HCT116 (cell line): ENCODE data around the gene KCTD2.

Source experiments
- EGR1 ChIP-seq: IDR thresholded peaks from 2 replicates; pipeline ENCODE4 v1.6.1; 2012; ENCODE audit warnings: low read depth
- ELF1 ChIP-seq: IDR thresholded peaks from 2 replicates; pipeline ENCODE4 v1.6.1; 2012; ENCODE audit warnings: low read depth, borderline replicate concordance
- POLR2A ChIP-seq: IDR thresholded peaks from 2 replicates; pipeline ENCODE4 v1.7.0; 2011; ENCODE audit warnings: borderline replicate concordance; ENCODE audit not compliant: insufficient read depth, insufficient read length; ENCODE audit errors: extremely low read depth
- POLR2AphosphoS5 ChIP-seq: IDR thresholded peaks from 2 replicates; pipeline ENCODE4 v1.6.1; 2011; ENCODE audit warnings: mild to moderate bottlenecking, low read depth, low read length, moderate library complexity
- SIN3A ChIP-seq: IDR thresholded peaks from 2 replicates; pipeline ENCODE4 v1.6.1; 2012; ENCODE audit warnings: low read depth

DNA sequence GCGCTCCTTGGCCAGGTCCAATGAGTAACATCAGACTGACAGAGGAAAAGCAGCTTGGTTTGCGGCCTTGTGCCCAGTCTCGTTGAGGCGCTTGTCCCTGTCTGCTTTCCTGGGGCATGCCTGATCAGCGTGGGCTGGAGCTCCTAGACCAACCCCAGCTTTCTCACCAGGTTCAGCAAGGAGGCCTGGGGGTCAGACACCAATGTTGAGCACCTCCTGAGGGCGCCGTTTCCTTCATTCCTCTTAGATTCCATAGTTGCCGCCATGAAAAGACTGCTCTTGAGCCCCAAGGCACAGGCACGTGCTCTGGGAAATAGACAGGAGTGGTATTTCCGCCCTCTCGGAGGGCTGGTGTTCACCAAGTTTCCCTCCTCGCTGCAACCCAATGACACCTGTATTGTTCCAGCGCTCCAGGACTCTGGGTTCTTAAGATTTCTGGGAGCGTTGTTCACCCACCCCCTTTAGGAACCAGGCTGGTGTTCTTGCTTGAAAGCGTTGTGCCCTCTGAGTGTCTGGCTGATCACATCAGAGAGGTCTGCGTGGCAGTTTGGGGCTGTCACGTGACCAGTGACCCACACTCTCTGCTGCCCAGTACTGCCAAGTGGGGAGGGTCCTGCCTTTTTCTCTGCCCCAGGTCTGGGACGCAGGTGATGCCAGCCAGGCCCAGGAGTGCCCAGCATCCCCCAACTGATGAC lies 18.0 kb downstream of the KCTD2 start:
- TF ChIP-seq POLR2A (no peak), SIN3A (no peak), EGR1 (no peak), ELF1 (no peak), POLR2AphosphoS5 (no peak)
